ENCODE data around the gene PTER.

PTER gene

DNA sequence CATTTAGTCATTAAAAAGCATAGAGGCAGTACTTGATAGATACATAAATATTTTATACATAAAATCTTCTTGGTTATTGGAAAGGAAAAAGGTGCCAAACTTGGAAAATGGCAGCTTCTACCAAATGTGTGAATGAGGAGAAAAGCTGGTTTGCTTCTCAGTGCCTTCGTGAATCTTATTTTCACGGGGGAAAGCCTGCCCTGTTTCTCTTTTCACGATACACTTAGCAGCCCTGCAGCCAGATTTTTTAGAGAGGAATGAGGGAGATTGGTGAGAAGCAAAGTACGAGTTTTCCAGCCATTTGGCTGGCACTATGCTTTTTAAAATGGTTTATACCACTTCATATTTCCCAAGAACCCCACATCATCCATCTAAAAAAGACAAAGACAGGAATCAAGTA lies 107.8 kb downstream of the PTER start:
- DNase-seq (ENCODE audit: low read depth), result no peak

DNA sequence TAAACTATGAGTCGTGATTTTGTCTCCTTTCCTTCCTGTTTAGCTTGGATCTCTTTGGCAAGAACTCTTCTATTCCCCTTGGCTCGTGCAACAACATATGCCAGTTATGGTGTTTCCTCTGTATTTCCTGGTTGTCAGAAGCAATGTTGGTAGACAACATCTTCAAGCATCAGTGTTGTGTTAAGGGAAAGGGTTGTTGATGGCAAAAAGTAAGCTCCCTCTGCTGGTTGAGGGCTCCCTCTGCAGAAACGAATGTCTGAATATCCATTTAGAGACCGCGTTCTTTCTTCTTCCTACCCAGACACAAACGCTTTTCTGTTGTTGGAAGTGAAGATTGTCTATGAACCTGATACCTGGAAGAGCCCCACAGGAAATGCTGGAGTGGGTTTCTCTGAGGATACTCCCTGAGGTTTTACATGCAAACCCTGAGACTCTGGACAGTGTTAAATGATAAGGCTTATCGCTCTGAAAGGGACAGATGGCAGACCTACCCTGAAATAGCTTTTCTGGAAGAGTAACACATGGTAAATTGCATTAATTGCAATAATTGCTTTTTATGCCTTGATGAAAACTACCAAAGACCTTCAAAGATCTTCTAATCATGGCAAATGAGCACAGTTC lies 108.4 kb downstream of the PTER start:
- DNase-seq (ENCODE audit: low read depth), result peak; percentile 47

DNA sequence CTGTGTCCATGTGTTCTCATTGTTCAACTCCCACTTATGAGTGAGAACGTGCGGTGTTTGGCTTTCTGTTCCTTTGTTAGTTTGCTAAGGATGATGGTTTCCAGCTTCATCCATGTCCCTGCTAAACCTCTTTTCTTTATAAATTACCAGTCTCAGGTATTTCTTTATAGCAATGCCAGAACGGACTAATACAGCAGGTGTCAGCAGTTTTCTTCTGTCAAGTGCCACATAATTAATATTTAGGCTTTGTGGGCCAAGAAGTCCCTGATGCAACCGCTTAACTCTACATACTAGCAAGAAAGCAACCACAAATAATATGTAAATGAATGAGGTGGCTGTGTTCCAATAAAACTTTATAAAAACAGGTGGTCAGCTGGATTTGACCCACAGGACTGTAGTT lies 111.2 kb downstream of the PTER start:
- DNase-seq (ENCODE audit: low read depth), result no peak

DNA sequence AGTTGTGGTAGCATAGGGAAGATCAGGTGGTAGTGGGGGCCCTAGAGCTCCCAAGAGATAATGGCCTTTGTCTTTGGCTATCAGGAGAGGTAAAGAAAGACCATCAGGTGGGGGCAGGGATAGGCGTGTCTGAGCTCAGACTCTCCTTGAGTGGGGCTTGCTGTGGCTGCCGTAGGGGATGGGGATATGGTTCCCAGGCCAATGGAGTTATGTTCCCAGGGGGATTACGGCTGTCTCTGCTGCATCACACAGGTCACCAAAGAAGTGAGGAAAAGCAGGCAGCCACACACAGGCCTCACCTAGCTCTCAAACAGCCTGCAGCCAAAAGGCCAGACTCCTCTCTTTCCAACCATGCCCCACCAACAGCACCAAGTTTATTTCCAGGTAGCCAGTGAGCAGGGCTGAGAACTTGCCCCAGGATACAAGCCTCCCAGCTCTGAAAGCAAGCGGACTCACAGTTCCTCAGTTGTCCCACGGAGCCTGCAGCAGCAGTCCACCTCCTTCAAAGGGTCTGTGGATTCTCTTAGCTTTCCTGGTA lies 122.5 kb downstream of the PTER start:
- no peak for DNase-seq (ENCODE audit: low read depth)

DNA sequence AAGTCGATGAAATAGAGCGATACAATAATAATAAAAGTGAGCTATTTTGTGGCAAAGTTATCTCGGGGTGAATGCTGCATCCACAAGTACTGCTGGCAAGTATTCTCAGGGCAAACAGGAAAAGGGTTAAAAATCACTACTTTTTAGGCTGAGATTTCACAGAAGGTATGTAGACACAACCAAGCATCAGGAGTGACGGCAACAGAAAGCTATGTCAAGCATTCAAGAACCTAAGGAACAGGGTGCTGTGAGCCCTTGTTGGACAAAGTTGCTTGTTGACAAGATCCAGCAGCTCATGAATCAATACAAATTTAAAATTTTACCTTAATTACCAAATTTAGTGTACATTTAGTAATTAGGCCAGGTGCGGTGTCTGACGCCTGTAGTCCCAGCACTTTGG lies 126.1 kb downstream of the PTER start:
- DNase-seq (ENCODE audit: low read depth), result no peak

Data from EH (cell line).